ENCODE measurements around the gene PRUNE1. TPM values are rescaled to one million over a fixed set of nuclear protein-coding genes. Genes with fewer than 3 reads are reported as not detected.

The PRUNE1 gene
- total RNA-seq, 4 donors from 2014 or later: 16.5 to 24.2 (median 20.4) TPM

DNA sequence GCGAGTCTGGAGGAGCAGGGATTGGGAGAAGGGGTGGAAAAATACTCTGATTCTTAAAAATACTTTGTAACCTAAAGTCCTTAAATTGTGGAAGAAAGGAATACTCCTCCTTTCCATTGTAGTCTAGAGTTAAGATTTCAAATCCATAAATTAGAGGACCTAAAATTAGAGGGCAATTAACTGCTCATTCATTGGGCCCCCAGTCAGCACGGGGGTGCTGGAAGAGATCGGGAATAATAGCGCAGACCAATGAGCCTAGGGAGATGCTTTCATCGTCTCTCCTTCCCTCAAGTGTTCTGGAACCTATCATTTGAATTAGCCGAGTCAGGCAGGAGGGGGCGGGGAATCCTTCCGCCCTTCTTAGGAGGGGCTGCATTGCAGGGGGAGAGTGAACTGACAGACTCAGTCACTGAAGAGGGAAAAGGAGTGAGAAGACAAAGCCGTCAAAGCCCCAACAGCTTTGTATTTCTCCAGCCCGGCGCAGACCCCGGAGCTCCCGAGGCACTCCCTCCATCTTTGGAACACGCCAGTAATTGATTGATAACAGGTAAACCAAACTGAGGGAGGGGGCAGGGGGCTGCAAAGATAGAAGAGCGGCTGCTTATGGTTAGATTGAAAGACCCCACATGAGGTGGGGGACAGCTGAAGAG is 51.9 kb downstream of the PRUNE1 start, which contains the start of gene MLLT11:
TSS of gene MLLT11 (plus strand) at position 391 of the 650 bp plus-strand sequence. CDS start 6,828 bp downstream, outside the sequence.
- Histone ChIP-seq H3K27me3 (no peaks in the 10 kb centered on the region), H3K4me1 (peaks cover 45% of the 10 kb centered on the region), H3K9me3 (no peaks in the 10 kb centered on the region), H3K4me3 (peak within 1 kb of the TSS; percentile 85), H3K36me3 (peaks cover 10% of the 10 kb centered on the region), H3K27ac (peak within 1 kb of the TSS; percentile 95)
- TF ChIP-seq EP300 (IDR thresholded peaks at IDR 0.05): no peak
- no peak for TF ChIP-seq POLR2A (IDR thresholded peaks at IDR 0.05)
- no peak for TF ChIP-seq POLR2AphosphoS5 (IDR thresholded peaks at IDR 0.05)
- TF ChIP-seq, protein P1, sequence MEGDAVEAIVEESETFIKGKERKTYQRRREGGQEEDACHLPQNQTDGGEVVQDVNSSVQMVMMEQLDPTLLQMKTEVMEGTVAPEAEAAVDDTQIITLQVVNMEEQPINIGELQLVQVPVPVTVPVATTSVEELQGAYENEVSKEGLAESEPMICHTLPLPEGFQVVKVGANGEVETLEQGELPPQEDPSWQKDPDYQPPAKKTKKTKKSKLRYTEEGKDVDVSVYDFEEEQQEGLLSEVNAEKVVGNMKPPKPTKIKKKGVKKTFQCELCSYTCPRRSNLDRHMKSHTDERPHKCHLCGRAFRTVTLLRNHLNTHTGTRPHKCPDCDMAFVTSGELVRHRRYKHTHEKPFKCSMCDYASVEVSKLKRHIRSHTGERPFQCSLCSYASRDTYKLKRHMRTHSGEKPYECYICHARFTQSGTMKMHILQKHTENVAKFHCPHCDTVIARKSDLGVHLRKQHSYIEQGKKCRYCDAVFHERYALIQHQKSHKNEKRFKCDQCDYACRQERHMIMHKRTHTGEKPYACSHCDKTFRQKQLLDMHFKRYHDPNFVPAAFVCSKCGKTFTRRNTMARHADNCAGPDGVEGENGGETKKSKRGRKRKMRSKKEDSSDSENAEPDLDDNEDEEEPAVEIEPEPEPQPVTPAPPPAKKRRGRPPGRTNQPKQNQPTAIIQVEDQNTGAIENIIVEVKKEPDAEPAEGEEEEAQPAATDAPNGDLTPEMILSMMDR (IDR thresholded peaks at IDR 0.05): no peak
- no peak for DNase-seq (ENCODE audit: low spot score in 2 of 2)
- 4% methylated on average over 15 of the region's 15 CpGs for WGBS

- Histone ChIP-seq H3K27me3 (no peaks in the 10 kb centered on the region), H3K27ac (no peak overlapping the region), H3K4me3 (peak overlapping the region; percentile 85), H3K36me3 (peaks cover 2% of the 10 kb centered on the region), H3K4me1 (peaks cover 39% of the 10 kb centered on the region), H3K9me3 (no peaks in the 10 kb centered on the region)
- TF ChIP-seq POLR2AphosphoS5 (IDR thresholded peaks at IDR 0.05) (no peak), EP300 (IDR thresholded peaks at IDR 0.05) (no peak), POLR2A (IDR thresholded peaks at IDR 0.05) (no peak)
- TF ChIP-seq, protein P1 (IDR thresholded peaks at IDR 0.05): no peak
- 59% methylated on average over 4 of the region's 4 CpGs for WGBS
- DNase-seq (ENCODE audit: low spot score in 2 of 2): no peak
Observed at GRCh38 chr1:151060657-151061421, 52.6 kb downstream of the PRUNE1 start.

GRCh38 chr1:151061704-151062103 is 53.5 kb downstream of the PRUNE1 start:
- Histone ChIP-seq H3K27ac (no peak overlapping the region), H3K4me3 (no peak overlapping the region), H3K36me3 (no peaks in the 10 kb centered on the region), H3K27me3 (no peaks in the 10 kb centered on the region), H3K4me1 (peaks cover 30% of the 10 kb centered on the region), H3K9me3 (no peaks in the 10 kb centered on the region)
- TF ChIP-seq EP300 (IDR thresholded peaks at IDR 0.05) (no peak), POLR2A (IDR thresholded peaks at IDR 0.05) (no peak), POLR2AphosphoS5 (IDR thresholded peaks at IDR 0.05) (no peak)
- TF ChIP-seq, protein P1 (IDR thresholded peaks at IDR 0.05): no peak
- WGBS: 78% methylated on average over 2 of the region's 2 CpGs
- no peak for DNase-seq (ENCODE audit: low spot score in 2 of 2)

- no peaks in the 10 kb centered on the region for H3K36me3 ChIP-seq
- TF ChIP-seq, protein P1 (IDR thresholded peaks at IDR 0.05): no peak
- TF ChIP-seq POLR2AphosphoS5 (IDR thresholded peaks at IDR 0.05) (no peak), POLR2A (IDR thresholded peaks at IDR 0.05) (no peak), EP300 (IDR thresholded peaks at IDR 0.05) (no peak)
- no peak overlapping the region for H3K4me3 ChIP-seq
- DNase-seq (ENCODE audit: low spot score in 2 of 2): no peak
- H3K27ac ChIP-seq: no peak overlapping the region
- WGBS: 54% methylated on average over 3 of the region's 3 CpGs
- H3K9me3 ChIP-seq: no peaks in the 10 kb centered on the region
- no peaks in the 10 kb centered on the region for H3K27me3 ChIP-seq
- peaks cover 19% of the 10 kb centered on the region for H3K4me1 ChIP-seq
Observed at GRCh38 chr1:151062741-151063371, 54.6 kb downstream of the PRUNE1 start.
